Breast epithelium (tissue), 3 donors: ENCODE data around the gene MPST.

Source experiments
- CTCF ChIP-seq, 3 donors: fragments of 450-650 bp; IDR thresholded peaks; one replicate each; pipeline ENCODE4 v1.5.1; 2016 to 2017; ENCODE audit warnings: antibody characterized with exemption in 3 of 3, mild to moderate bottlenecking in 3 of 3, moderate library complexity in 3 of 3
- POLR2AphosphoS5 ChIP-seq, 3 donors: sonication (generic); formaldehyde crosslinking; IDR thresholded peaks; one replicate each; pipeline ENCODE4 v1.6.1; 2017; ENCODE audit warnings: antibody characterized with exemption in 3 of 3

GRCh38 chr22:37047006-37047405, 27.5 kb downstream of the MPST start:
- no peak for TF ChIP-seq CTCF (IDR thresholded peaks at IDR 0.05)
- TF ChIP-seq POLR2AphosphoS5 (IDR thresholded peaks at IDR 0.05): no peak
